HFFc6 (cell line): Measurements from ENCODE around the gene PIGW. TPM values are rescaled to one million over a fixed set of nuclear protein-coding genes. Genes with fewer than 3 reads are reported as not detected.

Experiments
- DNase-seq: peaks from one replicate; pipeline ENCODE4 v3.0.0-alpha.2; 2018
- H3K27ac Mint-ChIP-seq: 2 replicates; pipeline ENCODE4 v1.8.0; 2020; ENCODE audit warnings: mild to moderate bottlenecking, mixed read lengths
- H3K27me3 Mint-ChIP-seq: 2 replicates; pipeline ENCODE4 v1.8.0; 2021; ENCODE audit warnings: mild to moderate bottlenecking, moderate library complexity, mixed read lengths; ENCODE audit not compliant: insufficient read depth
- H3K36me3 Mint-ChIP-seq: 2 replicates; pipeline ENCODE4 v1.8.0; 2021; ENCODE audit warnings: low read depth, mixed read lengths
- H3K4me1 Mint-ChIP-seq: 2 replicates; pipeline ENCODE4 v1.8.0; 2020; ENCODE audit warnings: low read depth, mixed read lengths
- H3K4me3 Mint-ChIP-seq: 2 replicates; pipeline ENCODE4 v1.8.0; 2020; ENCODE audit warnings: mild to moderate bottlenecking, moderate library complexity, mixed read lengths
- H3K9me3 Mint-ChIP-seq: 2 replicates; pipeline ENCODE4 v1.8.0; 2020; ENCODE audit warnings: mild to moderate bottlenecking, mixed read lengths
- total RNA-seq, 6 experiments: library from RNA; stranded (reverse); fragmentation: NEBNext Ultra II Directional; extraction: Animal tissue kit (Norgen Biotek cat#: 25700); gene quantifications; 2 replicates in 1 of 6; 3 replicates in 5 of 6; pipeline ENCODE4 v1.2.3, GENCODE V29; 2021
- TF ChIP-seq, protein P1 (sequence below): fragments of 200-600 bp; sonication (generic); IDR thresholded peaks from 2 replicates; pipeline ENCODE4 v1.5.0; 2021; ENCODE audit warnings: antibody characterized with exemption, mild to moderate bottlenecking

Gene PIGW
- total RNA-seq, 6 experiments from 2014 or later, result 12.0 to 15.1 (median 12.5) TPM

- DNase-seq, result no peak
- peaks cover 20% of the 10 kb centered on the region for H3K36me3 Mint-ChIP-seq
- no peaks in the 10 kb centered on the region for H3K4me1 Mint-ChIP-seq
- H3K4me3 Mint-ChIP-seq, result no peak overlapping the region
- no peak overlapping the region for H3K27ac Mint-ChIP-seq
- H3K9me3 Mint-ChIP-seq, result no peaks in the 10 kb centered on the region
- no peaks in the 10 kb centered on the region; the same call in 1 of the 2 replicates for H3K27me3 Mint-ChIP-seq
- TF ChIP-seq, protein P1, sequence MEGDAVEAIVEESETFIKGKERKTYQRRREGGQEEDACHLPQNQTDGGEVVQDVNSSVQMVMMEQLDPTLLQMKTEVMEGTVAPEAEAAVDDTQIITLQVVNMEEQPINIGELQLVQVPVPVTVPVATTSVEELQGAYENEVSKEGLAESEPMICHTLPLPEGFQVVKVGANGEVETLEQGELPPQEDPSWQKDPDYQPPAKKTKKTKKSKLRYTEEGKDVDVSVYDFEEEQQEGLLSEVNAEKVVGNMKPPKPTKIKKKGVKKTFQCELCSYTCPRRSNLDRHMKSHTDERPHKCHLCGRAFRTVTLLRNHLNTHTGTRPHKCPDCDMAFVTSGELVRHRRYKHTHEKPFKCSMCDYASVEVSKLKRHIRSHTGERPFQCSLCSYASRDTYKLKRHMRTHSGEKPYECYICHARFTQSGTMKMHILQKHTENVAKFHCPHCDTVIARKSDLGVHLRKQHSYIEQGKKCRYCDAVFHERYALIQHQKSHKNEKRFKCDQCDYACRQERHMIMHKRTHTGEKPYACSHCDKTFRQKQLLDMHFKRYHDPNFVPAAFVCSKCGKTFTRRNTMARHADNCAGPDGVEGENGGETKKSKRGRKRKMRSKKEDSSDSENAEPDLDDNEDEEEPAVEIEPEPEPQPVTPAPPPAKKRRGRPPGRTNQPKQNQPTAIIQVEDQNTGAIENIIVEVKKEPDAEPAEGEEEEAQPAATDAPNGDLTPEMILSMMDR, result no peak
These were observed 24.2 kb upstream of the PIGW start for GRCh38 chr17:36510636-36511035.

DNA sequence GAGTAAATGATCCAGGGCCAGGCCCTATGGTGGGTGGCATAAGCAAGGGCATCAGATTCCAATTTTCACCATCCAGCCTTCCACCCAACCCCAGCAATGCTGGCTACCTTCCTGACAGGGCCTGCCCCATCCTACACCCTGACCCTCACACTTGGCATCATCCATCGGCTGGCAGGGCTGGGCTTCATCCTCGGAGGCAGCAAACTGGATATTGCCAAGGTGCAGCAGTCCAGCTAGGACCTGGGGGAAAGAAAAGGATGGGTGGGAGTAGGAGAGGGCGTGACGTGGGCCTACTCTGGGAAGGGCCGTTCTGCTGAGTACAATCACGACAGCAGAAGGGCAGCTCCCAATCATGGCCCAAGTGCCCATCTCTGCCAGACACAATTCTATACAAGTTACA is 23.6 kb upstream of the PIGW start:
- Mint-ChIP-seq H3K36me3 (peaks cover 22% of the 10 kb centered on the region), H3K9me3 (no peaks in the 10 kb centered on the region), H3K27ac (no peak overlapping the region), H3K4me1 (no peaks in the 10 kb centered on the region), H3K4me3 (no peak overlapping the region), H3K27me3 (no peaks in the 10 kb centered on the region; the same call in 1 of the 2 replicates)
- DNase-seq, result no peak
- TF ChIP-seq, protein P1, result no peak

GRCh38 chr17:36512641-36513040 is 22.1 kb upstream of the PIGW start:
- H3K27ac Mint-ChIP-seq, result no peak overlapping the region
- TF ChIP-seq, protein P1, result no peak
- peaks cover 22% of the 10 kb centered on the region for H3K36me3 Mint-ChIP-seq
- H3K9me3 Mint-ChIP-seq, result no peaks in the 10 kb centered on the region
- H3K27me3 Mint-ChIP-seq, result no peaks in the 10 kb centered on the region; the same call in 1 of the 2 replicates
- H3K4me1 Mint-ChIP-seq, result no peaks in the 10 kb centered on the region
- no peak for DNase-seq
- no peak overlapping the region for H3K4me3 Mint-ChIP-seq

GRCh38 chr17:36514856-36515255 is 19.9 kb upstream of the PIGW start:
- Mint-ChIP-seq H3K4me1 (no peaks in the 10 kb centered on the region), H3K27me3 (no peaks in the 10 kb centered on the region; the same call in 1 of the 2 replicates)
- DNase-seq, result no peak

GRCh38 chr17:36515837-36516236 is 18.9 kb upstream of the PIGW start:
- TF ChIP-seq, protein P1, result no peak
- no peaks in the 10 kb centered on the region for H3K4me1 Mint-ChIP-seq
- H3K27me3 Mint-ChIP-seq, result no peaks in the 10 kb centered on the region; the same call in 1 of the 2 replicates
- H3K9me3 Mint-ChIP-seq, result no peaks in the 10 kb centered on the region
- peaks cover 21% of the 10 kb centered on the region for H3K36me3 Mint-ChIP-seq
- DNase-seq, result no peak
- no peak overlapping the region for H3K4me3 Mint-ChIP-seq
- no peak overlapping the region for H3K27ac Mint-ChIP-seq

More at GRCh38 chr17:36514856-36515255, 19.9 kb upstream of the PIGW start:
- TF ChIP-seq, protein P1, result no peak
- Mint-ChIP-seq H3K27ac (no peak overlapping the region), H3K36me3 (peaks cover 18% of the 10 kb centered on the region), H3K4me3 (no peak overlapping the region), H3K9me3 (no peaks in the 10 kb centered on the region)

- Mint-ChIP-seq H3K36me3 (peaks cover 39% of the 10 kb centered on the region), H3K27me3 (no peaks in the 10 kb centered on the region), H3K4me1 (peaks cover 23% of the 10 kb centered on the region), H3K9me3 (no peaks in the 10 kb centered on the region), H3K4me3 (no peak overlapping the region), H3K27ac (no peak overlapping the region)
- TF ChIP-seq, protein P1, result no peak
- DNase-seq, result no peak
These were observed 11.7 kb upstream of the PIGW start for GRCh38 chr17:36523113-36523512.
